Measurements from ENCODE around the gene EHBP1. TPM values are rescaled to one million over a fixed set of nuclear protein-coding genes. Genes with fewer than 3 reads are reported as not detected.
"Not testable (repeated sequence)": the region's sequence is repeated elsewhere in the genome, so short reads cannot be mapped to it uniquely, and the experiment has no call there.

Gene EHBP1
- total RNA-seq, 1 donor from 2014 or later, result 23.1 TPM

DNA sequence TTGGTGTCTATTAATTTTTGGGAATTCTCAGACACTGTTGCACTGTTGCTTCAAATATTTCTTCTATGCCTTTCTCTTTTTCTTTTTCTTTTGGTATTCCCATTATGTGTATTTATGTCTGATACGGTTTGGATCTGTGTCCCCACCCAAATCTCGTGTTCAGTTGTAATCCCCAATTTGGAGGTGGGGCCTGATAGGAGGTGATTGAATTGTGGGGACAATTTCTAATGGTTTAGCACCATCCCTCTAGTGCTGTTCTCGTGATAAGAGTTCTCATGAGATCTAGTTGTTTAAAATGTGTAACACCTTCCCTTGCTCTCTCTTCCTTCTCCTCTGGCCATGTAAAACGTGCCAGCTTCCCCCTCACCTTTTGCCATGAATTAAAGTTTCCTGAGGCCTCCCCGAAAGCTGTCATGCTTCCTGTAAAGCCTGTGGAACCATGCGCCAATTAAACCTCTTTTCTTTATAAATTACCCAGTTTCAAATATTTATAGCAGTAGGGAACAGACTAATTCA is 26.8 kb downstream of the EHBP1 start:
- intact Hi-C loops (cut with micrococcal nuclease), result no loop called here

DNA sequence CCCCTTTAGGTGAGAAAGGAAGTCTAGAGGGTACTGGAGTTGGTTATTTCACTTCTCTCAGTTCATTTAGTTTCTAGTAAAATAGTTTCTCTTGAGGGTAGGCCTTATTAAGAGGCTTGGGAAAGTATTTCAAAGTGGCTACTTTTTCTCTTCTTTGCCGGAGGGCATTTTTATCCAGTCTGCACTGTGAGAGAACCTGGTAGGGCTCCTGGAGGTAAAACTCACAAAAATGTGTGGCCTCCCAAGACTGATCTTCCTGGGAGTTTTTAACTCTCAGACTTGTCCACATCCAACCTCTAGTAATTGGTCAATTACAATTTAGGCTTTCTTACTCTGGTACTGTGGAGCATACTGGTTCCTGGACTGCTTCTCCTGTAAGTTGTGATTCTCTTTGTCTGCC is 28.0 kb downstream of the EHBP1 start:
- intact Hi-C loops (cut with micrococcal nuclease), result no loop called here

DNA sequence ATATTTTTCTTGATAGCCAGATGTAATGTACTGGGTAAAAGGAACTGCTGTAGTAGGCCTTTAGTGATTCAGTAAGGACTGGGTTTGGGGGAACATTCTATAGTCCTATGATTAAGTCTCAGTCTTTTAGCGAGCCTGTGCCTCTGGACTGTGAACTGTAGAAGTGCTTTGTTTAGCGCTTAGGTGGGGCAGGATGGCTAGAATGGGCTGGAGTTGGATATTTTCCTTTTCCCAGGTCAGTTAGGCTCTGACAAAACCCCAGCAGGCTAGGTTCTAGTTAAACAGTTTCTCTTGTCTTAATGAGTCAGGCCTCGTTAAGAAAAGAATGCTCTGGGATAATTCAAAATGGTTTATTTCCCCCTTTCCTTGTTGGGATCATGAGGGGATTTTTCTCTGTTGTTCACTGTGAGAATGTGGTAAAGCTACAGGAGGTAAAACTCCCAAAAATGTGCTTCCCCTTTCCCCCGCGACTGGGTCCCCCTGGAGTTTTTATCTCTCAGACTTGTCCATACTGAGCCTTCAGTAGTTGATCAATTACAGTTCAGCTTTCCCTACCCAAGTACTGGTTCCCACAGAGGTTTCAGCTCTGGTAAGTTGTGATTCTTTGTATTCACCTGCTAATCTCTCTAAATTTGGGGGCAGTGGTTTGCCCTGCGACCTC is 31.5 kb downstream of the EHBP1 start:
- intact Hi-C loops (cut with micrococcal nuclease), result no loop called here

DNA sequence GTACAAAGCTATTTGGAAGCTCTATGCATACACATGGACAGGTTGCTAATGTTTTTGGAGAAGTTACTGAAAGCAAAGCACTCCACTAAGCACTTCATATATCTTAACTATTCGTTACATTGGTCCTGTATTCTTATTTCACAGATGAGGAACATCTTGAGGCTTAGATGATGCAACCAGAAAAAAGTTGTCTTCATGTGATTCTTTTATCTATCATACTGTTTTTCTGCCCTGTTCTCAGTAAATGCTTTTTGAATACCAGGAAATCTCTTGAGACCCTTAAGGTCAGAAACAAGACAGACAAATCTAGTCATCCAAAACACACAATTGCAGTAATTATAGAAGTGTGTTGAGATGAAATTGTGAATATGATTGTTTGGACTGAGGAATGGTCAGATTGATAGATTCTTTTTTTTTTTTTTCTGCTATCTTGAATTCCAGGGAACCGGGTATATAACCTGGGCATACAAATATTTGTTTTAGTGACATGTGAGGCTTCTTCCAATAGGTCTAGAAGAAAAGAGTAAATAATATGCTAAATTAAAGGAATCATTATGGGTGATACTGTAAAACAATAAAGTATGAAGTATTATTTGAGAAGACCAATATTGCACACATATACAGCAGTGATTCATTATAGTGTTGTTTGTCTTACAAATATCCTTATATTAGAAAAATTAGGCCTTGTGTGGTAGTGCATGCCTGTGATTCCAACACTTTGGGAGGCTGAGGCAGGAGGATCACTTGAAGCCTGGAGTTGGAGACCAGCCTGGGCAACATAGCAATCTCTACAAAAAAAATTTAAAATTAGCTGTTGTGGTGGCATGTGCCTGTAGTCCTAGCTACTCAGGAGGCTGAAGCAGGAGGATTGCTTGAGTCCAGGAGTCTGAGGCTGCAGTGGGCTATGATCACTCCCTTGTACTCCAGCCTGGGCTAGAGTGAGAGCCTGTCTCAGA is 33.7 kb downstream of the EHBP1 start:
- intact Hi-C loops (cut with micrococcal nuclease), result no loop called here

DNA sequence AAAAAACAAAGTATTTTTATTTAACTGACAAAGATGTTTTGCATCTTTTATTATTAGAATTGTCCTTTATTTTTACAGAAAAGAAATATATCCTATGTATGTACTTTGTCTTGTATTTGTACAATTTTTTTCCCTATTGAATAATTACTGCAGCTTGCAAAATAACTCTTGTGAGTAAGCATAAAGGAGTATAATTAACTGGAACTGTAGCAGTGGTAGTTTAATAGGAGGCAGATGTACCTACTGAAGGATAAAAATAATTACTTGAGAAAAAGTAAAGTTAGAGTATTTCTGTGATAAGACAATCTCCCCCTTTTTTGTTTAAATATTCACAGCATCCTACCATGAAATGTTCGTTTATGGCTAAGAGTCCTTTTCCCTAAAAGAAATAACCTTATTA is 34.7 kb downstream of the EHBP1 start:
- intact Hi-C loops (cut with micrococcal nuclease), result no loop called here

DNA sequence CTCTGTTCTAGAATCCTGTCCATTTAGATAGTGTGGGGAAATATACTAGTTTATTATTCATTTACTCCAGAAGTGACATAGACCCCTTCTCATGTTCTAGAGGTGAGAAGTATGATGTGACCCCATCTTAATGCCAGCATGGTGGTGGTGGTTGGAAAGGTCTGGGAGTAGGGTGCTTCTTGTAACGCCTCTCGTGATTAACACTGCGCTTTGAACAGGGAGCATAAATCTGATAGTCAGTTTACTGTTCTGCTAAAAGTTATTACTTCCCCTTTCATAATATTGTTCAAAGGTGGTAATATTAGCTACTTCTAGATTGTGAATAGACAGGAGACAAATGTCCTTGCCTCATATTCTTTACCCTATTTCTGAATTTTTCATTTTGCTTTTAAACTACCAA is 35.6 kb downstream of the EHBP1 start:
- intact Hi-C loops (cut with micrococcal nuclease), result no loop called here

DNA sequence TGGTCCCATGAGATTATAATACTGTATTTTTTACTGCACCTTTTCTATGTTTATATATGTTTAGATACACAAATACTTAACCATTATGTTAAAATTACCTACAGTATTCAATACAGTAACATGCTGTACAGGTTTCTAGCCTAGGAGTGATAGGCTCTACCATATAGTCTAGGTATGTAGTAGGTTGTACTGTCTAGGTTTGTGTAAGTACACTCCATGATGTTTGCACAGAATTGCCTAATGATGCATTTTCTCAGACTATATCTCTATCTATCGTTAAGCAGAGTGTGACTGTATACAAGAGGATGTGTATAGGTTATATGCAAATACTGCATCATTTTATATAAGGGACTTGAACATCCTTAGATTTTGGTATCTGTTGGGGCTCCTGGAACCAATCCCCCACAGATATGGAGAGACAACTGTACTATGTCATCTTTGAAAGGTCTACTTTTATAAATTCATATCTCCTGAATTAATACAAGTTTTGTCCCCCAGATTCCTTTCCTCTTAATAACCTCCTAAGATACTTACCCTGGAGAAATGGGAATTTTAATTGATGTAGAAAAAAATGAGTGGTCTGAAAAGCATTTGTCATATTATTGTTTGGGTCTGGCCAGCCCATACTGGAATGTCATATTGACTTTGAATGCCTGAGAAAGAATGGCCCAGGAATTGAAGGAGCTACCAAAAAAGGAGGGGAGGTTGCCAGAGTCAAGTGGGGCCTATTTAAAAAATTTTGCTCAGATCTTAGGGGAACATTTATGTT is 36.6 kb downstream of the EHBP1 start:
- intact Hi-C loops (cut with micrococcal nuclease), result no loop called here

DNA sequence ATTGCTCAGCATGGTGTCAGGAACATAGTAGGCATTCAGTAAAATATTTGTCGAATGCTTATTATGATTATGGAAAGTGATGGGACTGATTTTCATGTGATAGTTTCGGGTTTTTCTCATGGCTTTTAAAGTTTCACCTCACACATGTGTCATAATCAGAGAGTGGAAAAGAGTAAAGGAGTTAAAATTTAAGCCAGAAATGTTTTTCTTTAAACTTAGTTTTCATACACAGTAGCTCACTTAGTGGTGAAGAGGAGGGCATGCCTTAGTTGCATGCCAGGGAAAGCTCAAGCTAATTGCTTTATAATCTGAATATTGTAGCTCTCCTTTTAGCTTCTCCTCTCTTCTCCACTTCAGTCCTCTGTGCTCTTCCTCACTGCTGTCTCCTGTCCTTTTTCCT is 38.0 kb downstream of the EHBP1 start:
- intact Hi-C loops (cut with micrococcal nuclease), result no loop called here

DNA sequence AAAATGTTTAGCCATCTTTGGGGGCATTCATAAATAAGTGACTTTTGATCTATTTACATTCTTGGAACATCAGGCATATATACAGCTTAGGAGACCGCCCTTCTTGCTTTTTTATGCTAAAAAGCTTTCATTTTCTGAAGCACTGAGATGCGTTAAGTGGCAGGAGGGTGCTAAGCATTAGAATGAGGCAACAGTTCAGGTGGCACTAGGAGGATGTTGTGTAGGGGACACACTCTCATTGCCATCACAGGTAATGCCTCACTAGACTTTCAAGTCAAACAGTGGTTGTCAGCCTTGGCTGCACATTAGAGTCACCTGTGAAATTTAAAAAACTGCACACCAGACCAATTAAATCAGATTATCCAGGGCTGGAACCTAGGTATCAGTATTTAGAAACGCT is 39.1 kb downstream of the EHBP1 start:
- intact Hi-C loops (cut with micrococcal nuclease), result no loop called here

DNA sequence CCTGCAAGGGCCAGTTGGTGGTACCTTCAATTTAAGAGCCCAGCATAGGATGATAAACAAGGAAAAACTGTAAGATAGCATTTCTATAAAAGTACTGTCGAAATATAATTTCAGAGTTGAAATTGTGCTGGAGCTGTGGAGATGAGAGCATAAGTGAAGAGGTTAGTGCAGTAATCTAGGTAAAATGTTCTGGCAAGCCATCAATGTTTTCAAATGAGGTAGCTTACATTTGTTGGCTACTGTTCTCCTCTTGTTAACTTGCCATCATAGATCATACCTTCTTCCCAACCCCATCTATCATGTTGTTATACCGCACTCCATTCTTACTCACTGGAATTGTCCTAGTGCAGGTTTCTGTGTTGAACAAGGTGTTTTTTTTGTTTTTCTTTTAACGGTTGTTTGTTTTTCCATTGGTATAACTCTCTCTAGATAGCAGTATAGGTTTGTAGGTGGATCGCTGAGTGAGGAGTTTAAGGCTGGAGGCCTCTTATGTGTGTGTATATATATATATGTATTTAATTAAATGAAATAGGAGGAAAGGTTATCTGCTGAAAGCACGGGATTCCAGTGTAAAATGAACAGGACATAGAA is 40.5 kb downstream of the EHBP1 start:
- intact Hi-C loops (cut with micrococcal nuclease), result no loop called here

DNA sequence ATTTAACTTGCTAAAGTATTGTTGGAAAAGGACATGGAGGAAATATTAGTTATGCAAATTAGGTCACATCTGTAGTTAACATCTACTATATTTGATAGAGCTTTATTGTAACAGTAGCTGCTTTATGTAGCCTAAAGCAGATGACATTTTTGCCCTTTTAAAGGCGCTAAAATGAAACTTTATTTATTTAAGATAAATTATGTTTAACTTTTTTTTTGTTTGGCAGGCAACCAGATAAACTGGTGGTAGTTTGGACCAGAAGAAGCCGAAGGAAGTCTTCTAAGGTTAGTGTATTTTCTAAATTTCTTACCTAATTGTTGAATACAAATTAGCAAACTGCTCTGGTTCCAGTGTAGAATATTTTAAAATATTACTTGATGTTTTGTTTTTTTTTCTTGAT is 41.7 kb downstream of the EHBP1 start:
- intact Hi-C loops (cut with micrococcal nuclease), result no loop called here

DNA sequence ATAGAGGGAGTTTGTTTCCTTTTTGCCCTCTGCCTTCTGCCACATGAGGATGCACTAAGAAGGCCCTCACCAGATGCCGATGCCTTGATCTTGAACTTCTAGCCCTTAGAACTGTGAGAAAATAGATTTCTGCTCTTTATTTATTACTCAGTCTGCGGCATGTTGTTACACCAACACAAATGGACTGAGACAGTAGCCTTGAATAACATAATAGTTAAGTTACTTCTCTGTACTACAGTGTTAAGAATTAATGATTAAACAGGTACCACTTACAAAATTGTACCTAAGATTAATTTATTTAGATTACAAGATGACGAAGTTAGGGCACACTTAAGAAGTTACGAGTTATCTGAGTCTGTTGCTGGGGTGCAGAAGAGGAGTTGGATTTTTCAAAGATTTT is 42.4 kb downstream of the EHBP1 start:
- intact Hi-C loops (cut with micrococcal nuclease), result no loop called here

DNA sequence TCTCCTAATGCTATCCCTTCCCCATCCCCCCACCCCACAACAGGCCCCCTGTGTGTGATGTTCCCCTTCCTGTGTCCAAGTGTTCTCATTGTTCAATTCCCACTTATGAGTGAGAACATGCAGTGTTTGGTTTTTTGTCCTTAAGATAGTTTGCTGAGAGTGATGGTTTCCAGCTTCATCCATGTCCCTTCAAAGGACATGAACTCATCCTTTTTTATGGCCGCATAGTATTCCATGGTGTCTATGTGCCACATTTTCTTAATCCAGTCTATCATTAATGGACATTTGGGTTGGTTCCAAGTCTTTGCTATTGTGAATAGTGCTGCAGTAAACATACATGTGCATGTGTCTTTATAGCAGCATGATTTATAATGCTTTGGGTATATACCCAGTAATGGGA is 43.6 kb downstream of the EHBP1 start:
- intact Hi-C loops (cut with micrococcal nuclease), result not testable (repeated sequence)

DNA sequence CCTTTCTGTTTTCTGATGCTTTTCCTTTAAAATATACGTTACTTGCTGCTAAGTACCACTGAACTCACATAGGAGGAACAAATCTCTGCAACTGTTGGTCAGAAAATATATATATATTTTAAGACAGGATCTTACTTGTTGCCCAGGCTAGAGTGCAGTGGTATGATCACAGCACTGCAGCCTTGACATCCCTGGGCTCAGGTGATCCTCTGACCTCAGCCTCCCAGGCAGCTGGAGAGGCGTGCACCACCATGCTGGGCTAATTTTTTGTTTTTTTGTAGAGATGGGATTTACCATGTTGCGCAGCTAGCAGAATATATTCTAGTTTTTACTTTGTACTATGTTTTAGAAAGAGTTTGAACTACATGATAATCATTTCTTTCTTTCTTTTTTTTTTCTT is 51.5 kb downstream of the EHBP1 start:
- intact Hi-C loops (cut with micrococcal nuclease), result no loop called here

DNA sequence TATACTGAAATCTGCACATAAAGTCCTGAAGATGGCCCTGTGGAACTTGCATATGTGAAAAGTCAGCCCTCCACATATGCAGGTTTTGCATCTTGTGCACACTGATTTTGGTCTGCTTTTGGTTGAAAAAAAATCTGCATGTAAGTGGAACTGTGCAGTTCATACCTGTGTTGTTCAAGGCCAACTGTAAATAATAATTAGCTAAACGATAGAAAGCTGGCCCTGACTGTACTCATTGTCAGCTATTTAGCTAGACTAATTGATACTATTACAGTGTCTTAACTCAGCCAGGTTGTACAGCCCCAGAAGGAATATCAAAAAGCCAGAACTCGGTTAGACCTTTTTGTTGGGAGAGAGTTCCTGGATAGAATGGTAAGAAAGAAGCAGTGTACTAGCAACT is 54.5 kb downstream of the EHBP1 start:
- intact Hi-C loops (cut with micrococcal nuclease), result no loop called here

DNA sequence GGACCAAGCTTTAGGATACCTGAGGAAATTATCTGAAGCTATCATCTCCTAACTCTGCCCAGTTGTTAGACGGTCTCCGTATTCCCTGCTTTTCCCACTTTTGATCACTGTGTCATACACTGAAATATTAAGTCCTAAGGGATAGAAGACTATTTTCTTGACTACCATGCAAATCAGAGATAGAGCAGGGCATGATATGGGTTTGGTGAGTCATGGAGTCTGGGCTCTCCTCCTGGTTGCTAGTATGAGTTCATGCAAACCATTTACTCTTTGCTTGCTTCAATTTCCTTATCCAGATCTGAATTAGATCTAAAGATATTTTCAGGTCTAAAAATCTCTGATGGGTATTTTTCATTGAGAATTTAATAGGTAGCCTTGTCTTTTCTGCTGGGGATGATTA is 55.0 kb downstream of the EHBP1 start:
- intact Hi-C loops (cut with micrococcal nuclease), result no loop called here

DNA sequence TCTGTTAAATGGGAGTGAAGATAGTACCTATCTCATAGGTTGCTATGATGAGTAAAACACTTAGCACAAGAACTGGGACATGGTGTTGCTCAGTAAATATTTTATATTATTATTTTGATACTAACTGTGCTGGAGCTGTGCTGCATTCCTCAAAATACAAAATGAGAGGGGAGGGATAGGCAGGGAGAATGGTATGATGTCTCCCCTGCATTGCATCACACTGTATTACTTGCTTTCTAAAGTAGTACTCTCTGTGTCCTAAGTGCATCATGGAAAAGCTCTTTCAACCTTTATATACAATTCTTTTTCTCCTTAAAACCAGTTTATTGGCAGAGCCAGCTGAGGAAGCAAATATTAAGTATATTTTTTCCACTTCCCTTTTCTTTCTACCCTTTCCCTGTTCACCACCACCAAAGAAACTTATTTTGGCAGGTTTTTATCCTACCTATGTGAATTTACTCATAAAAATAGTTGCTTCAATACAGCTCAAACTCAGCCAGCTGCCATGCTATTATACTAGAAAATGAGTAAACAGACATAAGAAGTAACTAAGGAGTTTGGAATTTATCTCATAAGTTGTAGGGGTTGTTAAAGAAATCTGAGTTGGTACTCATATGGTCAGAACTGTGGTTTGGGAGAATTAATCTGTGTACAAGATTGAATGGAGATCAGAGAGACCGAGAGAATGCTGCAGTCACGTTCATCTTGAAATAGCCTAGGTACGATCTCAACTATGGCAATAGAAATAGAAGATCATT is 60.3 kb downstream of the EHBP1 start:
- intact Hi-C loops (cut with micrococcal nuclease), result no loop called here

DNA sequence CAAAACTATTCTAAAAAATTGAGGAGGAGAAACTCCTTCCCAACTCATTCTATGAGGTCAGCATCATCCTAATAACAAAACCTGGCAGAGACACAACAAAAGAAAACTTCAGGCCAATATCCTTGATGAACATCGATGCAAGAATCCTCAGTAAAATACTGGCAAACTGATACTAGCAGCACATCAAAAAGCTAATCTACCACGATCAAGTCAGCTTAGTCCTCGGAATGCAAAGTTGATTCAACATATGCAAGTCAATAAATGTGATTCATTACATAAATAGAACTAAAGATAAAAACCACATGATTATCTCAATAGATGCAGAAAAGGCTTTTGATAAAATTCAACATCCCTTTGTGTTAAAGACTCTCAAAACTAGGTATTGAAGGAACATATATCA is 63.1 kb downstream of the EHBP1 start:
- intact Hi-C loops (cut with micrococcal nuclease), result no loop called here

DNA sequence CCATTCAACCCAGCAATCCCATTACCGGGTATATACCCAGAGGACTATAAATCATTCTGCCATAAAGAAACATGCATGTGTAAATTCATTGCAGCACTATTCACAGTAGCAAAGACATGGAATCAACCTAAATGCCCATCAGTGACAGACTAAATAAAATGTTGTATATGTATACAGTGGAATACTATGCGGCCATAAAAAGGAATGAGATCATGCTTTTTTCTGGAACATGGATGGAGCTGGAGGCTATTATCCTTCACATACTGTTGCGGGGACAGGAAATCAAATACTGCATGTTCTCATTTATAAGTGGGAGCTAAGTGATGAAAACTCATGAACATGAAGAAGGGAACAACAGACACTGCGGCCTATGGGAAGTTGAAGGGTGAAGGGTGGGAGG is 65.1 kb downstream of the EHBP1 start:
- intact Hi-C loops (cut with micrococcal nuclease), result no loop called here

DNA sequence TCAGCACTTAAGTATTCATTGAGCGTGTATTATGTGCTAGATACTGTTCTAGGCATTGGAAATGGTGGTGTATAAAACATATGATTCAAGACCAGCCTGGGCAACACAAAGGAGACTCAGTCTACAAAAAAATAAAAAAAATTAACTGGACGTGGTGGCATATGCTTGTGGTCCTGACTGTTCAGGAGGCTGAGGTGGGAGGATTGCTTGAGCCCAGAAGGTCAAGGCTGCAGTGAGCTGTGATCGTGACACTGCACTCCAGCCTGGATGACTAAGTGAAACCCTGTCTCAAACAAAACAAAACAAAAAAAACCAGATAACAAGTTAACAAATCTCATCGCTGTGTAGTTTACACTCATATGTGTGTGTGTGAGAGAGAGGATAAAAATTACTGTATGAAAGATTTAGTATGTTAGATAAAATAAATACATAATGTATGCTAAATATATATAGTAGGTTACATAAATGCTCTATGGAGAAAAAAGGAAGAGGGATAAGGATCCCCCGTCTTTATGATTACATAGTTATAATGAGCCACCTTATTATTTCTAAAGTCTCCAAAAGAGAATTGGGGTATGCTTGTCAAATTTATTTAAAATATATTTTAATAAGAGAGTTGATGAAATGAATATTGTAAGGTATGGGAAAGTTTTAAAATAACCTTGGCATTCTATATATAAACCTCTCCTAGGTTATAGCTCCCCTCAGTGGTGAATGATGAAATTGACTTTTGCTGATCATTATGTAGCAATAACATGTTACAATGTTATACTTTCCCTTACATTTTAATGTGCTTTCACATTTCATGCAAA is 69.2 kb downstream of the EHBP1 start:
- intact Hi-C loops (cut with micrococcal nuclease), result loop anchor here (1.0 to 5.0 kb wide), 2 partner anchors 317 to 857 kb away; no protein-coding TSS in a partner anchor

All from T-helper 2 cell treated with Interferon-gamma antibody and Interleukin-4, amounts not matched to agents 100 ng/mL and 5 ng/mL, for 36 hours (primary cell).